ENCODE measurements around the gene TNS3. TPM values are rescaled to one million over a fixed set of nuclear protein-coding genes. Genes with fewer than 3 reads are reported as not detected.

The TNS3 gene
- total and polyA plus RNA-seq, 9 of the 15 experiments (the other 6 are each of a cell fraction or from before 2014, with no cell fraction given), result 0.20 TPM; not detected in 8

DNA sequence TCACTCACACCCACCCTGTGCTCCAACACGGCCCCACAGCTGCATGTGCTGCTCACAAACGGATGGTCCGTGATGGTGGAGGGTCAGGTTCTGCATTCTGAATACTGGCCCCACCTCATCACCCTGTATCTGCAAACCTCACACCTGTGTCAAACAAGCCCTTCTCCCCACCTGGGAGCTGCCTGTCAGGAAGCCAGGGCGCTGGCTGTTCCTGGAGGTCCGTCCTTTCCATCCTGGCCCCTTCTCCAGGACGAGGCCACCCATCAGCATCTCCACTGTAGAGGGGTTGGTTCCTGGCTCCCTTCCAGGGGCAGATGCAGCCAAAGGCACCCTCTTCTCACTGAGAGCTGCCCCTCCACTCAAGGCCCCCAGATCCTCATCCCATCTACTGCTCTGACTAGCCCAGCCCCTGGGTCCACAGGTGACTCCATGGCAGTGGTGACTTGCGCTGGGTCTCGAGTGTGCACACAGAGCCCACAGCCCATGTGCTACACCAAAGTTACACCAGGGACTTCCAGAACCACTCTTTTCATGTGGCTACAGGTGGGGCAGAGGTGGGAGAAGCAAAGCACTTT lies 229.4 kb downstream of the TNS3 start:
- POLR2A ChIA-PET, result no interaction called here
- Histone ChIP-seq H3K79me2 (ENCODE audit: control insufficient read depth, insufficient read depth, low read length) (no peaks in the 10 kb centered on the region), H3K9me3 (replicated peaks; ENCODE audit: control insufficient read depth, insufficient read depth, low read depth, low read length) (no peaks in the 10 kb centered on the region), H3K9ac (ENCODE audit: insufficient read depth in 1 of 2, low read depth in 2 of 2, low read length in 2 of 2) (no peak overlapping the region), H3K4me2 (ENCODE audit: insufficient read depth, low read length) (no peak overlapping the region), H3K4me3 (no peak overlapping the region), H4K20me1 (replicated peaks; ENCODE audit: control insufficient read depth, insufficient read depth, low read length) (no peaks in the 10 kb centered on the region; the same call in 1 of the 2 replicates), H3K27ac (ENCODE audit: extremely low read depth, low read depth, low read length) (no peak overlapping the region), H2AFZ (ENCODE audit: low read depth, low read length) (no peak overlapping the region), H3K36me3 (ENCODE audit: control insufficient read depth, insufficient read depth, low read length) (no peaks in the 10 kb centered on the region), H3K27me3 (ENCODE audit: control insufficient read depth in 2 of 2, insufficient read depth in 2 of 2, low read length in 2 of 2) (peaks cover 0 to 44% of the 10 kb centered on the region in 2 experiments; a peak in 2 of 5 replicates), H3K4me1 (replicated peaks in 1 of 2; ENCODE audit: control insufficient read depth in 2 of 2, insufficient read depth in 2 of 2, low read length in 2 of 2) (peaks cover 10 to 14% of the 10 kb centered on the region in 2 experiments; a peak in 4 of 5 replicates), H3K9me1 (ENCODE audit: control insufficient read depth, insufficient read depth, low read length) (no peaks in the 10 kb centered on the region)
- CTCF ChIA-PET (ENCODE audit: low intra/inter-chr PET ratio), result no interaction called here
- DNase-seq (ENCODE audit: extremely low read depth in 1 of 4, low spot score in 3 of 4) (no peak), ATAC-seq (no peak), FAIRE-seq (no peak)
- no TSS peak for BruUV-seq (replicated peaks)
- intact Hi-C loops (cut with micrococcal nuclease) (loop anchor here (5.0 kb wide), 1 partner anchor 85 kb away; no protein-coding TSS in a partner anchor), in situ Hi-C loops (cut with MboI) (no loop called here)
- 0% methylated on average over 8 of the region's 8 CpGs for WGBS (ENCODE audit: insufficient coverage, low coverage, missing lambda C conversion rate)
- no peak for TF ChIP-seq MAZ (CRISPR knock-in tag; conservative IDR thresholded peaks at IDR 0.05 in 1 of 2, IDR thresholded peaks at IDR 0.05 in 1 of 2)
- TF ChIP-seq, protein P1, sequence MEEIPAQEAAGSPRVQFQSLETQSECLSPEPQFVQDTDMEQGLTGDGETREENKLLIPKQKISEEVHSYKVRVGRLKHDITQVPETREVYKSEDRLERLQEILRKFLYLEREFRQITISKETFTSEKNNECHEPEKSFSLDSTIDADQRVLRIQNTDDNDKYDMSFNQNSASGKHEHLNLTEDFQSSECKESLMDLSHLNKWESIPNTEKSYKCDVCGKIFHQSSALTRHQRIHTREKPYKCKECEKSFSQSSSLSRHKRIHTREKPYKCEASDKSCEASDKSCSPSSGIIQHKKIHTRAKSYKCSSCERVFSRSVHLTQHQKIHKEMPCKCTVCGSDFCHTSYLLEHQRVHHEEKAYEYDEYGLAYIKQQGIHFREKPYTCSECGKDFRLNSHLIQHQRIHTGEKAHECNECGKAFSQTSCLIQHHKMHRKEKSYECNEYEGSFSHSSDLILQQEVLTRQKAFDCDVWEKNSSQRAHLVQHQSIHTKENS (CRISPR knock-in tag; IDR thresholded peaks at IDR 0.05), result no peak
- no peak for TF ChIP-seq PCBP1 (IDR thresholded peaks at IDR 0.05; ENCODE audit: low read depth, low read length, poor library complexity, severe bottlenecking)
- no peak for TF ChIP-seq ZNF75A (CRISPR knock-in tag; IDR thresholded peaks at IDR 0.05)
- no peak for TF ChIP-seq FOSL1 (tag; conservative IDR thresholded peaks at IDR 0.05)
- TF ChIP-seq HNRNPK (IDR thresholded peaks at IDR 0.05; ENCODE audit: low read depth, low read length, poor library complexity, severe bottlenecking), result no peak
- TF ChIP-seq, protein P2, sequence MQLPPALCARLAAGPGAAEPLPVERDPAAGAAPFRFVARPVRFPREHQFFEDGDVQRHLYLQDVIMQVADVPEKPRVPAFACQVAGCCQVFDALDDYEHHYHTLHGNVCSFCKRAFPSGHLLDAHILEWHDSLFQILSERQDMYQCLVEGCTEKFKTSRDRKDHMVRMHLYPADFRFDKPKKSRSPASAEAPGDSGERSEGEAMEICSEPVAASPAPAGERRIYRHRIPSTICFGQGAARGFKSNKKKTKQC (CRISPR knock-in tag; IDR thresholded peaks at IDR 0.05), result no peak
- no peak for TF ChIP-seq ZKSCAN8 (CRISPR knock-in tag; IDR thresholded peaks at IDR 0.05)
- no peak for TF ChIP-seq SMARCA5 (IDR thresholded peaks at IDR 0.05)
- TF ChIP-seq, protein P3, sequence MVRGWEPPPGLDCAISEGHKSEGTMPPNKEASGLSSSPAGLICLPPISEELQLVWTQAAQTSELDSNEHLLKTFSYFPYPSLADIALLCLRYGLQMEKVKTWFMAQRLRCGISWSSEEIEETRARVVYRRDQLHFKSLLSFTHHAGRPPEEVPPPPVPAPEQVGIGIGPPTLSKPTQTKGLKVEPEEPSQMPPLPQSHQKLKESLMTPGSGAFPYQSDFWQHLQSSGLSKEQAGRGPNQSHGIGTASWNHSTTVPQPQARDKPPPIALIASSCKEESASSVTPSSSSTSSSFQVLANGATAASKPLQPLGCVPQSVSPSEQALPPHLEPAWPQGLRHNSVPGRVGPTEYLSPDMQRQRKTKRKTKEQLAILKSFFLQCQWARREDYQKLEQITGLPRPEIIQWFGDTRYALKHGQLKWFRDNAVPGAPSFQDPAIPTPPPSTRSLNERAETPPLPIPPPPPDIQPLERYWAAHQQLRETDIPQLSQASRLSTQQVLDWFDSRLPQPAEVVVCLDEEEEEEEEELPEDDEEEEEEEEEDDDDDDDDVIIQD (CRISPR knock-in tag; IDR thresholded peaks at IDR 0.05), result no peak
- TF ChIP-seq ZNF253 (CRISPR knock-in tag; conservative IDR thresholded peaks at IDR 0.05), result no peak
- TF ChIP-seq HDAC8 (tag; IDR thresholded peaks at IDR 0.05), result no peak
- no peak for TF ChIP-seq ZNF589 (CRISPR knock-in tag; IDR thresholded peaks at IDR 0.05; ENCODE audit: low read depth)
- TF ChIP-seq ZNF274 (IDR thresholded peaks at IDR 0.05; ENCODE audit: borderline replicate concordance, low read depth, low read length), result no peak
- no peak for TF ChIP-seq RCOR1 (IDR thresholded peaks at IDR 0.05; ENCODE audit: borderline replicate concordance in 1 of 2, low read depth in 2 of 2, low read length in 2 of 2)
- TF ChIP-seq, protein P4, sequence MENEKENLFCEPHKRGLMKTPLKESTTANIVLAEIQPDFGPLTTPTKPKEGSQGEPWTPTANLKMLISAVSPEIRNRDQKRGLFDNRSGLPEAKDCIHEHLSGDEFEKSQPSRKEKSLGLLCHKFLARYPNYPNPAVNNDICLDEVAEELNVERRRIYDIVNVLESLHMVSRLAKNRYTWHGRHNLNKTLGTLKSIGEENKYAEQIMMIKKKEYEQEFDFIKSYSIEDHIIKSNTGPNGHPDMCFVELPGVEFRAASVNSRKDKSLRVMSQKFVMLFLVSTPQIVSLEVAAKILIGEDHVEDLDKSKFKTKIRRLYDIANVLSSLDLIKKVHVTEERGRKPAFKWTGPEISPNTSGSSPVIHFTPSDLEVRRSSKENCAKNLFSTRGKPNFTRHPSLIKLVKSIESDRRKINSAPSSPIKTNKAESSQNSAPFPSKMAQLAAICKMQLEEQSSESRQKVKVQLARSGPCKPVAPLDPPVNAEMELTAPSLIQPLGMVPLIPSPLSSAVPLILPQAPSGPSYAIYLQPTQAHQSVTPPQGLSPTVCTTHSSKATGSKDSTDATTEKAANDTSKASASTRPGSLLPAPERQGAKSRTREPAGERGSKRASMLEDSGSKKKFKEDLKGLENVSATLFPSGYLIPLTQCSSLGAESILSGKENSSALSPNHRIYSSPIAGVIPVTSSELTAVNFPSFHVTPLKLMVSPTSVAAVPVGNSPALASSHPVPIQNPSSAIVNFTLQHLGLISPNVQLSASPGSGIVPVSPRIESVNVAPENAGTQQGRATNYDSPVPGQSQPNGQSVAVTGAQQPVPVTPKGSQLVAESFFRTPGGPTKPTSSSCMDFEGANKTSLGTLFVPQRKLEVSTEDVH (IDR thresholded peaks at IDR 0.05; ENCODE audit: low read depth, partially characterized antibody), result no peak
